Iris pigment epithelial cell (primary cell): ENCODE data around the gene NSDHL.
A peak's percentile ranks its signal among the peaks of the same experiment; 100 is the strongest.
"Not testable (repeated sequence)": the region's sequence is repeated elsewhere in the genome, so short reads cannot be mapped to it uniquely, and the experiment has no call there.

Experiments
- DNase-seq: peaks from one replicate; pipeline ENCODE4 v3.0.0-alpha.2; 2011; ENCODE audit warnings: low read depth

NSDHL gene

DNA sequence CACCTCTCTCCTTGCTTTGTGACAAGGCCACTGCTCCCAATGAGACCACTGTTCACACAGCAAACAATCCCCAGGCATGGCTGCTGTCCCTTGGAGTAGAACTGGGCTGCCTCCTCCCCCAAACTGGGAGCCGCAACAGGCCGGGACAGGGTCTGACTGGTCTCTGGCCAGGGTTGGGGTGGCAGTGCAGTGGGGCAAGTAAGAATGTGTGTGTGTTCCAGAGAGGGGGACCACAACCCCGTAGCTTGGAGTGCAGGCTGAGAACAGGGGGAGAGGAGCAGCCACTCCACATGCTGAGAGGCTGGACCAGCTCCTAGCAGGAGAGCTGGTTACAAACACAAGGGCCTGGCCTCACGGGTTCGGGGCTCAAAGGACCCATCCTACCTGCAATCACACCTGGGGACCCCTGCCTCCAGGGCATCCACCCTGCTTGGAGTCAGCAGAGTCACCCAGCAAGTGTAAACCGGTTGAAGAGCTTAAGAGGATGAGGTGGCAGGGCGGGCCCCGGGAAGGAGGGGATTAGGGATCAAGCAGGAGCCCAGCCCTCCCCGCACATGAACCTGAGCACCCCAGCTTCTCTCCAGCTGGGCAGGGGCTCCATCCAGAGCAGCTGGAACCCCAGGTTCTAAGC lies 63.2 kb downstream of the NSDHL start:
- DNase-seq: no peak

DNA sequence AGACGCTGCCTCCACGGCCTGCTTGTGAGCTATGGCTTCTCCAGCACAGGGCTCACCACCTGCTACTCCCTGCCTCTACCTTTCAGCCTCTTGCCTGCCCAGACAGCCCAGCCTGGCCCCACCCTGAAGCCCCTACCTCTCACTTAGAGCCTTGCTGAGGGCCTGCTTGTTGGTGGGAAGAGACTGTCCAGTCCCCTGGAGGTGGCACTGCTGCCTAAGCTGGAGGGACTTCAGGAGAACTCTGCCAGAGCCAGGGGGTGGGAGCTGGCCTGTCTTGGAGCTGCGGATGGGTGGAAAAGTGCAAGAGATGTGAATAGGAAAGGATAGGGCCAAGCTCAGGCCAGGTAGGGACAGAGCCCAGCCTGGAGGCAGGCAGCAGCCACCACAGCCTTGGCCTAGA lies 64.3 kb downstream of the NSDHL start:
- no peak for DNase-seq

DNA sequence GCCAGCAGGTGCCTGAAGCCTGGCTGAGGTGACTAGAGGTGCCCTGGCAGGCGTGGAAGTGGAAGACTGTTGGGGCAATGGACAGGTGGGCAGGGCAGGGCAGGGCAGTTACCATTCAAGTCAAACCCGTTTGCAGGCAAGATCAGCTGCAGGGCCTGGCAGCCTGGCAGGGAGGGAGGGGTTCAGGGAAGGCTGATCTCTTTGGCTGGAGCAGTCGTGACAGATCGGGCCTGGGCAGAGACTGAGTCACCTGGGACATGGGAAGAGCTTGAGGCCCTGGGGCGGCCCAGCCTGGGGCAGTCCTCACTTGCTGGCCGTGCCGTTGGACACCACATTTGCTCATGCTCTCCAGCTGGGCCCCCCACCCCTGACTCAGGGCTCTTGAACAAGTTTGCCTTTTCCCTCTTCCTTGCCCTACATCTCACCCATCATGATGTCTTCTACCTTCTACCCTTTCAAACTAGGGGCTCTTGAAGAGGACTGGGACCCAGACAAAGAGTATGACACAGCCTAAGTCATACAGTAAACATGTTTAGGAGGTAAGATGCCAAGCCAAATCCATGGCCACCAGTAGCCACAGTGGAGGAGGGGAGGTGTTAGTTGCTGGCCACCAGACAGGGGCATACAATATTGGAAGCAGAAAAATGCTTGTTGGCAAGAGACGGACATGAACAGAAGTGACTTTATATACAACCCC lies 65.0 kb downstream of the NSDHL start:
- DNase-seq: no peak

GRCh38 chrX:152896450-152896849 lies 65.6 kb downstream of the NSDHL start:
- no peak for DNase-seq

GRCh38 chrX:152897222-152898131 lies 66.6 kb downstream of the NSDHL start, which contains the start of gene ZNF185:
Gene ZNF185, plus strand, starts transcription at chrX:152898067. Its CDS starts 16,423 bp downstream, at chrX:152914490.
- DNase-seq: peak; percentile 10

DNA sequence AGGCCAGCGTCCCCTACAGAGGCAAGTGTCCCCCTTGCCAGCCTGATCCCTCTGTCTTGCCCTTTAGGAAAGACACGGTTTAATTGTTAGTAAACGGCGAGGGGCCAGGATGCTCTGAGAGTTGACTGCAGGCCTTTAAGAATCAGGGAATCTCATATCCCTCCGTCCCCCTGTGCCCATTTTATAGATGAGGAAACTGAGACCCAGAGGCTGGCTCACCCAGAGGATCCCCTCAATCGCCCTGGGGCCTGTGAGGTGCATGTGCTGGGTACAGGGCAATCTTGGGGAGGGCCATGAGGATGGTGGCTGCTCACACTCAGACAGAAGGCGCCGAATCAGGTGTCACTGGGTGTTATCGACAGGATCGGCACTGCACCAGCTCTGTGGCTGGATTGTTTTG lies 67.6 kb downstream of the NSDHL start:
- DNase-seq: no peak

DNA sequence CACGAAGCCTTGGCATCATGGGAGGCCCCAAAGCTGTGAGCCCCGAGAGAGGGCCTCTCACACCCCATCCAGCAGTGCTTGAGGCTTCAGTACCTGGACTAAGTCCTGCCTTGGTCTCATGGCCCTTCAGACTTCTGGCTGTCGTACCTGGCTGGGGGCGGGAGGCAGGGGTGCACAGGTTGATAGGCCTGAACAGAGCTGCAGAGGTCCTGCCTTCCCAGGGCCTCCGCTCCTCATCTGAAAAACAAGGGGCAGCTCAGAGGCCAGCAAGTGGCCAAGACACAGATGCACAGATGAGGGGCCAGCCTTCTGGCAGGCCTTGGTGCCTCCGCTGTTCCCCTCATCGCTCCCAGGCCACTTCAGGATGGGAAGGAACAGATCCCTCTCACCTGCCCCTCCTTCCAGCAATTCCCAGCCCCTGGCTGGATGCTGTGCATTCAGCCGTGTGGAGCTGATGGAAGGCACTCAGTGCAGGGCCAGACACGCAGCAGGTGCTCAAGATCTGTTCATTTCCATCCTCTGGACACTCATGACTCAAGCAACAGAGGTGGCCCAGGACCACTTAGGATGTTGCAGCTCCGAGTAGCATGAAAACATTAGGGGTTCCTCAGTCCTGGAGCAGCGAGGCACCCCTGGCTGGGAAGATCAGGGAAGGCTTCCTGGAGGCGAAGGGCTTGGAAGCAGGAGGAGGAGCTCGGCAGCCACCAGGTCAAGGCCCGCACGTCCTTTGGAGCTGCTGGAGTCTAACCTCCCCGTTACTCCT lies 68.4 kb downstream of the NSDHL start:
- no peak for DNase-seq

- no peak for DNase-seq
These were observed 69.2 kb downstream of the NSDHL start for GRCh38 chrX:152899874-152900719.

DNA sequence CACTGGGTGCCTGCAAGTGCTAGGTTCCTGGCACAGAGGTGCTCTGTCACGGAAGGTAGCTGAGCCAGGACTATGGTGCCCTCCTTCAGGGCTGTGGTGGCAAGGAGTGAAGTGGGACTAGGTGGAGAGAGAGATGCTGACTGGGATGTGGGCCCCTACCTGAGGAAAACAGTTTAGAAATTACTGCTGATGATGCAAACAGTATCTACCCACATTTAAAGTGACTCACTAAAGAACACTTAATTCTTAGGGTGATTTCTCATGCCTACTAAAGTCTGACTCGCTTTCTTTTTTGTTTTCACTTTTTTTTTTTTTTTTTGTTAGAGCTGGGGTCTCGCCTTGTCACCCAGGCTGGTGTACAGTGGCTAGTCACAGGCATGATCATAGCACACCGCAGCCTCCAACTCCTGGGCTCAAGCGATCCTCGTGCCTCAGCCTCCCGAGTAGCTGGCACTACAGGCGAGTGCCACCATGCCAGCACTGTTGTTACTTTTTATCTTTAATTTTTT lies 70.1 kb downstream of the NSDHL start:
- DNase-seq: no peak

DNA sequence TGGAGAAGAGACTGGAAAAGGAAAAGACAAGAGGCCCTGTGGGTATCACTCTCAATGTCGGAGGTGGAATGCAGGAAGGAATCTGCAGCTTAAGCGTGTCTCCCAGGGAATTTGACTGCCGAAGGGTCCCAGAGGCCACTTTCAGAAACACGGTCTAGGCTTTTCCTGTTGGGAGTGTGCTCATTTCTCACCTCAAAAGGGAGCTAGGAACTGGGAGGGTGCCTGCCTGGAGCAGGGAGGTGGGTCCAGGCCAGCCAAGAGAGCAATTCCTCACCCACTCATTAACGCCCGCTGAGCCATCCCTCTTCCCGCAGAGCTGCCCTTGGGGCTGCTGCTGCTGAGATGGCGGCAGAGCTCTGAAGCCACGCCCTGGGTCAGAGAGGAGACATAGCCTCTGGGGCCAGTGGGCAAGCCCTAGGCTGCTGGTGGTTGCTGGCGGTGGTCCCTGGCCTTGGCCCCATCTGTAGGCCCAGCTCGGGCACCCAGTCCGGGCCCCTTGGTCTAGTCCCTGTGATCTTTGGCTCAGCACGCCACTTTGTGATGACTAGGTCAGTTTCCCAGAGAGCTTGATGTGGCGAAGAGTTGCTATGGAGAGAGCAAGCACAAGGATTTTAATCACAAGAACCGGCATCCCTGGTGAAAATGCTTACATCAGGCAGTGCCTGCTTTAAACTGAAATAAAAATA lies 71.1 kb downstream of the NSDHL start:
- no peak for DNase-seq

- no peak for DNase-seq
These were observed 71.6 kb downstream of the NSDHL start for GRCh38 chrX:152902502-152902820.

DNA sequence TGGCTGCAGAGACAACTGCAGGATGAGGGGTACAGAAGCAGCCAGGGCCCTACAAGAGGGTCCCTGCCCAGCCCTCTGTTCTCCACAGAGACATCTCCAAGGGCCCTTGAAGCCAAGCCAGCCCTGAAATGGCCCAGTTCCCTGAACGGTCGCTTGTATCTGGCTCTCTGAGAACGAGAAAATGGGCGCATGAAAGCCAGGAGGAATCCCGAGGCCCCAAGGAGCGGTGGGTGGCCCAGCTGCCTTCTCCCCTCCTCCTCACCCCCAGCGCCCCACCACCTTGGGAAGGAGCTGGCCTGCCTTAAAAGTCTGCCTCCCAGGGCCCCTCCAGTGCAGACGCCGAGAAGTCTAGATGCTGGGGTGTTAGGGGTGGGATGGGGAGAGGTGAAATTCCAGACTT lies 72.7 kb downstream of the NSDHL start:
- no peak for DNase-seq

DNA sequence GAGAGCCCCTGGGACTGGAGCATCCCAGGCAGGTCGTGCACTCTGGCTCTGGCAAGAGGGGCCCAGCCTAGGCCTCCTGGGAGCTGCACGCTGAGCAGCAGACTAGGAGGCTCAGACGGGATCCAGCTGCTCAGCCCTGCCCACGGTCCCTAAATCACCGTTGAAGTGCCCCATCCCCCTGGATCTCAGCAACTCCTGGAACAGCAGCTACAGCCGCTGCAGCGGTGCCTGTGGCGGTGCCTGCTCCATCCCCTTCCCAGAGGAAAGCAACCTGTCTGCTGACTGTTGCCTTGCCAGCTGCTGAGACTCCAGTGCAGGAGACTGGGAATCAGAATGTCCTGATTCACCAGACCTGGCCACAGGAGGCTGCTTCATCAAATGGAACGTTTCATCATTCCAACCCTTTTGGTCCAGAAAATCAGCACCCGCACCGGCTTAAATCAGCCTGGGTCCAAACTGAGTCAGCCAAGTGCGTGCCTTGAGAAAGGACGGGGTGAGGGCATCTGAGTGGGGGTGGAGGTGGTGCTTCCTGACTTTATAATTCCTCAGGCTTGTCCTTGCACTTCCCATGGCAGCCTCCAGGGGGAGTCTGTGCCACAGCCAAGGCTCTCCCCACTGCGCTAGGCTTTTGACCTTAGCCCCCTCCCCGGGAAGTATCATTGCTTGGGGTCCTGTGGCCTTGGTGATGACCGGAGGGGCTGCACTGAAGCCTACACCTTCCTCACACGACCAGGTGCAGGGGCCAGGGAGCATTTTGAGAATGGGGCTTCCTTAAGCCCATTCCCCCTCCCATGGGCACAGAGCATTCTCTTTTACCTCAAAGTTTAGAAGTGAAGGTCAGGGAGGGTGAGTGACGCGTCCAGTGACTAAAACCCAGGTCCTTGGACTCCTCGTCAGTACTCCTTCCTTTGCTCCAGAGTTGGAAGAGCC lies 73.6 kb downstream of the NSDHL start:
- DNase-seq: peak; percentile 36

DNA sequence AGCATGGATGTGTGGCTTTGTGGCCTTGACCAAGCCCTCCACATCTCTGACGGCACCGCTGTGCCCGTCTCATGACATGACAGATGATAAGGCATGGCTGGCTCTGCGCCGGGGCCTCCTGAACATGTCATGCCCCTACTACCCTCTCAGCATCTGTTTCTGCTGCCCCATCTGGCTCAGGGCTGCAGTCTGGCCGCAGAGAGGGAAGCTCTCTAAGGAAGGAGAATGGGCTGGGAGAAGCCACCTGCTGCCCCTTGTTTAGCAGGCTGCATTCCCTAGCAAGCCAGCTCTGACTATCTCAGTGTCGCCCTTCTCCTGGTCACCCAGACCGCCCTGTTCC lies 74.2 kb downstream of the NSDHL start:
- no peak for DNase-seq

DNA sequence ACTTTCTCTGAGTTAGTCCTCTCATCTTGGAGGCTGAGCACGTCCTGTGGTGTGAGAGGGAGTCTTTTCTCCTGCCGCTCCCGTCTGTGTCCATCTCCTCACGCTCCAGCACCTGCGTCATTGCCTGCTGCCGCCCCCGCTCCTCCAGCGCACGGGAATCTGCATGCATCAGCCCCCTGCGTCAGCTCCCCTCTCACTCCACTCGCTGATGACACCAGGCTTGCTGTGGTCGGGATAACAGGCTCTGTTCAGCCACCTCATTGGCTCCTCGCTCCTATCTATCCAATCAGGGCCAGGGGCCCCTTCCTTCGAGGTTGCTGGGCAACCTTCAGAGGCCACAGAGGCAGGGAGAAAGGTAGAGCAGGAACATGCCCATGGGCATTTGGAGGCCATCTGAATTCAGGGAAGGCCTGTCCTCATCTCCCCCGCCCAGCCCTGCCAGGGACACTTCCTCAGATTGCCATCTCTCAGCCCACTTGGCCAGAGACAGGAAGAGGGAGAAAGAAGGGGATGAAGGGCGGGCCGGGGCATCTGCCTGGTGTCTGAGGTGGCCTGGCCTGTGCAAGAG lies 76.3 kb downstream of the NSDHL start:
- DNase-seq: peak; percentile 72

GRCh38 chrX:152908486-152908885 lies 77.6 kb downstream of the NSDHL start:
- DNase-seq: no peak

DNA sequence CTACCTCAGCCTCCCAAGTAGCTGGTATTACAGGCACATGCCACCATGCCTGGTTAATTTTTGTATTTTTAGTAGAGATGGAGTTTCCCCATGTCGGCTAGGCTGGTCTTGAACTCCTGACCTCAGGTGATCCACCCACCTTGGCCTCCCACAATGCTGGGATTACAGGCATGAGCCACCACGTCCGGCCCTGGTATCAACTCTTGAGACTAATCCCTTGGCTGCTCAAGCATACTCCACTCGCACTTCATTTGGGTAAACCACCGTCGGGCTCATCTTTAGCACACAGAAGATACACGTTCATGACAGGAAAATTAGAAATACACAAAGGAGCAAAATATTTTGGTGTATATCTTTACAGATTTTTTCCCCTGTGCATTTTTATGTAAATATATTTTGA lies 79.2 kb downstream of the NSDHL start:
- not testable (repeated sequence) for DNase-seq

DNA sequence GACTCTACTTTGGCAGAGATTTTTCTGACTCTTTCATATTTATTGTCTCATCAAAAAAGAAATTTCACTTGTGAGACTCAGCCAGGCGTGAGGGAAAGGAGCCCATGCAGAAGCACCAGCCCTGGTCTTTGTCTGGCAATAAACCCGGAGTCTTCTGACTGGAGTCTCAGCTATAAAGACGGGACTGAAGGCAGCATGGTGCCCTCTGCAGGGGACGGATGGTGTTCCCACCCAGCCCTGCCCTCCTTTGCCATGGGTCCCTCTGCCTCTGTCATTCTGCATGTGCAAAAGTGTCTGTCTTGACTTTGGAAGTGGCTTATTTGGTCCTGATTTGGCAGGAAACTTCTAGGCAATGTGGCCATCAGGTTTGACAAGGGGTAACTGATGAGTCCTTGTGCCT lies 81.2 kb downstream of the NSDHL start:
- no peak for DNase-seq

GRCh38 chrX:152912641-152913040 lies 81.8 kb downstream of the NSDHL start:
- no peak for DNase-seq
